Ishikawa (cell line): ENCODE data around the gene RHOT2.

Experiments
- CEBPB ChIP-seq: IDR thresholded peaks from 2 replicates; pipeline ENCODE4 v1.6.1; 2012
- CREB1 ChIP-seq: IDR thresholded peaks from 2 replicates; pipeline ENCODE4 v1.6.1; 2012; ENCODE audit warnings: low read depth
- EGR1 ChIP-seq: IDR thresholded peaks from 2 replicates; pipeline ENCODE4 v1.6.1; 2012
- EP300 ChIP-seq: IDR thresholded peaks from 2 replicates; pipeline ENCODE4 v1.6.1; 2012; ENCODE audit warnings: borderline replicate concordance
- FOXM1 ChIP-seq: IDR thresholded peaks from 2 replicates; pipeline ENCODE4 v1.6.1; 2012; ENCODE audit warnings: low read depth, borderline replicate concordance
- MAX ChIP-seq: IDR thresholded peaks from 2 replicates; pipeline ENCODE4 v1.6.1; 2012
- NFIC ChIP-seq: IDR thresholded peaks from 2 replicates; pipeline ENCODE4 v1.6.1; 2012
- RAD21 ChIP-seq: IDR thresholded peaks from 2 replicates; pipeline ENCODE4 v1.6.1; 2012; ENCODE audit warnings: low read depth
- REST ChIP-seq: IDR thresholded peaks from 2 replicates; pipeline ENCODE4 v1.6.1; 2012; ENCODE audit warnings: low read depth, mild to moderate bottlenecking
- TAF1 ChIP-seq: IDR thresholded peaks from 2 replicates; pipeline ENCODE4 v1.6.1; 2012; ENCODE audit warnings: low read depth, mild to moderate bottlenecking
- TCF12 ChIP-seq: IDR thresholded peaks from 2 replicates; pipeline ENCODE4 v1.6.1; 2012; ENCODE audit warnings: low read depth
- TEAD4 ChIP-seq: IDR thresholded peaks from 2 replicates; pipeline ENCODE4 v1.6.1; 2012
- USF1 ChIP-seq: IDR thresholded peaks from 2 replicates; pipeline ENCODE4 v1.6.1; 2012
- YY1 ChIP-seq: IDR thresholded peaks from 2 replicates; pipeline ENCODE4 v1.6.1; 2012; ENCODE audit warnings: low read depth
- ZBTB7A ChIP-seq: IDR thresholded peaks from 2 replicates; pipeline ENCODE4 v1.6.1; 2012; ENCODE audit warnings: low read depth

Gene RHOT2

GRCh38 chr16:689175-689897 lies 21.4 kb downstream of the RHOT2 start:
- TF ChIP-seq YY1, result no peak
- no peak for TF ChIP-seq FOXM1
- no peak for TF ChIP-seq ZBTB7A
- no peak for TF ChIP-seq EGR1

- TF ChIP-seq EP300, result no peak
- TF ChIP-seq NFIC, result no peak
- TF ChIP-seq FOXM1, result no peak
- no peak for TF ChIP-seq TCF12
- no peak for TF ChIP-seq CEBPB
- TF ChIP-seq TEAD4, result no peak
These were observed 24.6 kb downstream of the RHOT2 start for GRCh38 chr16:692356-693108.

GRCh38 chr16:693364-693763 lies 25.4 kb downstream of the RHOT2 start:
- no peak for TF ChIP-seq RAD21
- no peak for TF ChIP-seq CREB1
- TF ChIP-seq ZBTB7A, result no peak
- TF ChIP-seq CEBPB, result no peak
- no peak for TF ChIP-seq MAX
- no peak for TF ChIP-seq NFIC
- TF ChIP-seq EGR1, result no peak
- no peak for TF ChIP-seq FOXM1
- no peak for TF ChIP-seq USF1
- TF ChIP-seq TCF12, result no peak
- TF ChIP-seq REST, result no peak
- no peak for TF ChIP-seq EP300
- TF ChIP-seq TEAD4, result no peak

- no peak for TF ChIP-seq CREB1
- 0 out of 2 replicates have a peak, but pooled peaks have one; percentile 17 for TF ChIP-seq YY1
These were observed 25.8 kb downstream of the RHOT2 start for GRCh38 chr16:693766-694165.

GRCh38 chr16:694187-694862 lies 26.4 kb downstream of the RHOT2 start:
- no peak for TF ChIP-seq CREB1
- TF ChIP-seq NFIC, result no peak
- TF ChIP-seq ZBTB7A, result peak; percentile 36; the same call in 1 of the 2 replicates
- no peak for TF ChIP-seq MAX
- no peak for TF ChIP-seq TCF12
- TF ChIP-seq EP300, result no peak
- no peak for TF ChIP-seq RAD21
- TF ChIP-seq REST, result 0 out of 2 replicates have a peak, but pooled peaks have one; percentile 19
- TF ChIP-seq TAF1, result no peak
- TF ChIP-seq YY1, result no peak

- TF ChIP-seq TAF1 (no peak), RAD21 (no peak), USF1 (no peak), ZBTB7A (no peak), MAX (no peak), EGR1 (no peak), FOXM1 (no peak), EP300 (no peak), TEAD4 (no peak), TCF12 (no peak), NFIC (no peak), REST (no peak), YY1 (no peak), CEBPB (no peak), CREB1 (no peak)
These were observed 27.0 kb downstream of the RHOT2 start for GRCh38 chr16:694863-695354.
